Endothelial cell (in vitro differentiated cells): Measurements from ENCODE around the gene C19orf12. TPM values are rescaled to one million over a fixed set of nuclear protein-coding genes. Genes with fewer than 3 reads are reported as not detected.
"Not testable (repeated sequence)": the region's sequence is repeated elsewhere in the genome, so short reads cannot be mapped to it uniquely, and the experiment has no call there.

Source experiments
- DNase-seq: peaks from one replicate; pipeline ENCODE4 v3.0.0; 2021; ENCODE audit warnings: low spot score
- H3K27ac Mint-ChIP-seq: one replicate; pipeline ENCODE4 v1.8.0; 2021; ENCODE audit warnings: mixed read lengths, inconsistent platforms; ENCODE audit not compliant: unreplicated experiment
- H3K27me3 Mint-ChIP-seq: one replicate; pipeline ENCODE4 v1.8.0; 2021; ENCODE audit warnings: mild to moderate bottlenecking, moderate library complexity, mixed read lengths, inconsistent platforms; ENCODE audit not compliant: unreplicated experiment
- H3K36me3 Mint-ChIP-seq: one replicate; pipeline ENCODE4 v1.8.0; 2021; ENCODE audit warnings: mild to moderate bottlenecking, low read depth, mixed read lengths, inconsistent platforms; ENCODE audit not compliant: unreplicated experiment
- H3K4me1 Mint-ChIP-seq: one replicate; pipeline ENCODE4 v1.8.0; 2021; ENCODE audit warnings: mild to moderate bottlenecking, mixed read lengths, inconsistent platforms; ENCODE audit not compliant: unreplicated experiment
- H3K4me3 Mint-ChIP-seq: one replicate; pipeline ENCODE4 v1.8.0; 2021; ENCODE audit warnings: mild to moderate bottlenecking, mixed read lengths, inconsistent platforms; ENCODE audit not compliant: unreplicated experiment
- H3K9me3 Mint-ChIP-seq: one replicate; pipeline ENCODE4 v1.8.0; 2021; ENCODE audit warnings: mixed read lengths, inconsistent platforms; ENCODE audit not compliant: unreplicated experiment
- CTCF ChIP-seq: fragments of 200-600 bp; sonication (generic); IDR thresholded peaks from one replicate; pipeline ENCODE4 v1.5.0; 2021; ENCODE audit warnings: antibody characterized with exemption; ENCODE audit not compliant: unreplicated experiment
- total RNA-seq: library from RNA; stranded (reverse); fragmentation: NEBNext Ultra II Directional; extraction: Animal tissue kit (Norgen Biotek cat#: 25700); gene quantifications from one replicate; pipeline ENCODE4 v1.2.1, GENCODE V29; 2021; ENCODE audit not compliant: unreplicated experiment

The C19orf12 gene
- total RNA-seq, 1 donor from 2014 or later, result 6.1 TPM

DNA sequence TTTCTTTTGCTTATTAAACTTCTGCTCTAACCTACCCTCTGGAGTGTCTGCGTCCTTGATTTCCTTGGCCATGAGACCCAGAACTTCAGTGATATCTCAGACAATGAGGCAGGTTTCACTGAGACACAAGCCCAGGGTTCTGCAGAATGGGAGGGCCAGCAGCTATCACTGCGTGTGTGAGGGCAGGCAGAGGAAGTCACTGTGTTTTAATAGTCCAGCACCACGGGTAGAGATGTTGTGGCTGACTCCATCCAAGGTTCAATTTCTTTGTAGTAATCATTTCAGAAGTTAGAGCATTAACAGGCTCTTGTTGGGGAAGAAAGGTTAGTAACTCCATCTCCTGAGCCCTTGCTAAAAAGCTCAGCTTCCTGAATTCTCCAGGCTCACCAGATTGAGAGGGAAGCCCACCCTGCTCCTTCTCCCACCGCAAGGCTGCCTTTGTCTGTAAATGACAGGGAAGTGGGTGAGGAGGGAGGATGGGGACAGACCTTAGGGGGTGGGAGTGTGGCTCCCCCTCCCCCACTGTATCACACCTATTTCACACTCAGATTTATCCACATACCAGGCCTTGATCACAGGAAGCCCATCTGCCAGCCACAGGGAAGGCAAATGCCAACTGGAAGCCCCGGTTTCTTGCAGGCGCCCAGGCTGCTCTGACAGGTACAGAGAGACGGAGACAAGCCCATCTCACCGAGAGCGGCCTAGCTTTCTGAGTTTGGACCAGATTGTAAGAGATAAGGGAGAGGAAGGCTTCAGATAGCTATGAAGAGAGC is 2.1 kb downstream of the C19orf12 start:
- Mint-ChIP-seq H3K9me3 (no peaks in the 10 kb centered on the region), H3K27me3 (peaks cover 8% of the 10 kb centered on the region), H3K4me1 (peaks cover 18% of the 10 kb centered on the region), H3K4me3 (peak overlapping the region; percentile 10), H3K36me3 (no peaks in the 10 kb centered on the region), H3K27ac (no peak overlapping the region)
- no peak for TF ChIP-seq CTCF
- DNase-seq, result no peak

GRCh38 chr19:29711584-29712132 is 3.4 kb downstream of the C19orf12 start:
- no peaks in the 10 kb centered on the region for H3K9me3 Mint-ChIP-seq
- peaks cover 8% of the 10 kb centered on the region for H3K27me3 Mint-ChIP-seq
- no peak overlapping the region for H3K4me3 Mint-ChIP-seq
- no peaks in the 10 kb centered on the region for H3K36me3 Mint-ChIP-seq
- no peak for TF ChIP-seq CTCF
- no peak overlapping the region for H3K27ac Mint-ChIP-seq
- no peak for DNase-seq
- peaks cover 18% of the 10 kb centered on the region for H3K4me1 Mint-ChIP-seq

GRCh38 chr19:29709440-29709798 is 5.6 kb downstream of the C19orf12 start:
- not testable (repeated sequence) for H3K27ac Mint-ChIP-seq, H3K4me3 Mint-ChIP-seq

GRCh38 chr19:29708554-29709439 is 6.3 kb downstream of the C19orf12 start:
- H3K36me3 Mint-ChIP-seq, result no peaks in the 10 kb centered on the region
- peaks cover under 1% of the 10 kb centered on the region for H3K27me3 Mint-ChIP-seq
- peaks cover 4% of the 10 kb centered on the region for H3K4me1 Mint-ChIP-seq
- DNase-seq, result no peak
- H3K4me3 Mint-ChIP-seq, result no peak overlapping the region
- no peaks in the 10 kb centered on the region for H3K9me3 Mint-ChIP-seq
- no peak for TF ChIP-seq CTCF
- no peak overlapping the region for H3K27ac Mint-ChIP-seq

More at GRCh38 chr19:29709440-29709798, 5.6 kb downstream of the C19orf12 start:
- H3K4me1 Mint-ChIP-seq, H3K9me3 Mint-ChIP-seq, H3K36me3 Mint-ChIP-seq, H3K27me3 Mint-ChIP-seq, DNase-seq: not testable (repeated sequence)

- Mint-ChIP-seq H3K27me3 (no peaks in the 10 kb centered on the region), H3K27ac (no peak overlapping the region), H3K9me3 (no peaks in the 10 kb centered on the region), H3K4me3 (no peak overlapping the region), H3K4me1 (no peaks in the 10 kb centered on the region), H3K36me3 (no peaks in the 10 kb centered on the region)
- TF ChIP-seq CTCF, result no peak
- no peak for DNase-seq
Observed at GRCh38 chr19:29706635-29707034, 8.4 kb downstream of the C19orf12 start.
